Activated naive CD4-positive, alpha-beta T cell treated with anti-CD3 and anti-CD28 coated beads, Interleukin-2, amount 10 ng/mL, durations not matched to agents 7 days and 5 days (primary cell): Measurements from ENCODE around the gene CR1L.
"Not testable (repeated sequence)": the region's sequence is repeated elsewhere in the genome, so short reads cannot be mapped to it uniquely, and the experiment has no call there.

ENCODE experiments used
- CTCF ChIA-PET: fragments of 350-600 bp; sonication (Branson Sonifier 250); formaldehyde crosslinking; loops from one replicate; lab custom pipeline; 2021; ENCODE audit warnings: antibody characterized with exemption; lab: Charles Lee
- DNase-seq: peaks from one replicate; pipeline ENCODE4 v3.0.0-alpha.2; 2020
- H3K27ac Mint-ChIP-seq: one replicate; pipeline ENCODE4 v1.8.0; 2021; ENCODE audit warnings: mild to moderate bottlenecking, moderate library complexity, mixed read lengths
- H3K27me3 Mint-ChIP-seq: one replicate; pipeline ENCODE4 v1.8.0; 2021; ENCODE audit warnings: mild to moderate bottlenecking, mixed read lengths
- H3K36me3 Mint-ChIP-seq: one replicate; pipeline ENCODE4 v1.8.0; 2021; ENCODE audit warnings: mixed read lengths
- H3K4me1 Mint-ChIP-seq: one replicate; pipeline ENCODE4 v1.8.0; 2021; ENCODE audit warnings: mixed read lengths
- H3K4me3 Mint-ChIP-seq: one replicate; pipeline ENCODE4 v1.8.0; 2021; ENCODE audit warnings: mild to moderate bottlenecking, moderate library complexity, mixed read lengths
- H3K9me3 Mint-ChIP-seq: one replicate; pipeline ENCODE4 v1.8.0; 2021; ENCODE audit warnings: mixed read lengths

The CR1L gene

GRCh38 chr1:207751463-207751789 lies 106.5 kb downstream of the CR1L start:
- not testable (repeated sequence) for H3K27me3 Mint-ChIP-seq, H3K9me3 Mint-ChIP-seq, DNase-seq
- CTCF ChIA-PET = interaction anchor here (1.0 kb wide), 1 partner anchor 46 kb away, joined by 4 read pairs; no protein-coding TSS in a partner anchor
- Mint-ChIP-seq H3K36me3 (peaks cover 28% of the 10 kb centered on the region), H3K4me1 (peaks cover 75% of the 10 kb centered on the region), H3K4me3 (peak overlapping the region; percentile 100), H3K27ac (peak overlapping the region; percentile 97)

DNA sequence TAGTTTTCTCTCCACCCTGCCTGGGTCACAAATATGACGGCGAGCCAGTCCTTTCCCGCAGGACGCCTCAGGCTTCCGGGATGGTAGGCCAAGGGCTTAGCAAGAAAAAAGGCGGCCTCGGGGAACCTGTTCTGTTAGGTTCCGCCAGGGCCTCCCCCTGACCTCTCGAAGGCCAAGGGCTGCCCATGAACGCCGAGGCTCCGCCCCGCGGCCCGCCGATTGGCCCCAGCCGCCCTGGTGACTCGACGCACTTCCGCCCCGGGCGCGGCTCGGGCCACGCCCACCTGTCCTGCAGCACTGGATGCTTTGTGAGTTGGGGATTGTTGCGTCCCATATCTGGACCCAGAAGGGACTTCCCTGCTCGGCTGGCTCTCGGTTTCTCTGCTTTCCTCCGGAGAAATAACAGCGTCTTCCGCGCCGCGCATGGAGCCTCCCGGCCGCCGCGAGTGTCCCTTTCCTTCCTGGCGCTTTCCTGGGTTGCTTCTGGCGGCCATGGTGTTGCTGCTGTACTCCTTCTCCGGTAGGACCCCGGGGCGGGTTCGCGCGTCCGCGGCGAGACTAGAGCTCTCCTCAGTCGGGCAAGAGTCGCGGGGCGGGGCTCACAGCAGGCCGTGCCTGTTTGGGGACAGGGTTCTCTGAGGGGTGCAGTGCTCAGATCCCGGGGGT lies 107.0 kb downstream of the CR1L start, which contains the start of gene CD46:
Gene CD46, plus strand, starts transcription at position 265 of the 666 bp plus-strand sequence. Its CDS starts 159 bp downstream, at position 424.
- DNase-seq = peak; percentile 97
- peak within 1 kb of the TSS; percentile 100 for H3K4me3 Mint-ChIP-seq
- H3K4me1 Mint-ChIP-seq = peaks cover 80% of the 10 kb centered on the region
- no peaks in the 10 kb centered on the region for H3K9me3 Mint-ChIP-seq
- H3K27me3 Mint-ChIP-seq = no peaks in the 10 kb centered on the region
- CTCF ChIA-PET = interaction anchor here (1.0 kb wide), 1 partner anchor 46 kb away, joined by 4 read pairs; no protein-coding TSS in a partner anchor
- H3K36me3 Mint-ChIP-seq = peaks cover 33% of the 10 kb centered on the region
- peak within 1 kb of the TSS; percentile 97 for H3K27ac Mint-ChIP-seq

DNA sequence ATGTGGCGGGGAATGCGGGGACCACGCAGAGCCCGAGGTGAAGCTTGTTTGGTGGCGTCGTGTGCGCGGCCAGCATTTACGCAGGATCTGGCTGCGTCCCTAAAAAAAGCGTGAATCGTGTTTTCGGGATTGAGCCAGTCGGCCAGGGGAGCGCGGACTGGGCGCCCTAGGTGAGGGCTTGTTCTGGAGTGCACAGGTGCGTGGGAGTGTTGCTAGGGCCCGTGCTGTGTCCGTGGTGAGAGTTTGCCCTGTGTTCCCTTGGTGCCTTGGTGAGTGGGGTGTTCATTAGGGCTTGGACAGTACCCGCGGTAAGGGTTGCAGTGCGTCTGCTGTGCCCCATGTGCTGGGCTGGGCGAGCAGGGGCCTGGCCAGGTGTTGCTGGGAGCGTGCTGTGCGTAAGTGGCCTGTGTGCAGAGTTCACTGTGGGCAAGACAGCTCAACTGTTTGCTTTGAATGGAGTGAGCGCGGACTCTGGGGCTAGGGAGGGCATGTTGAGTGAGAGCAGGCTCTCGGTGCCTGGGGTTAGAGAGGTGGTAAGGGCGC lies 107.6 kb downstream of the CR1L start:
- peaks cover 38% of the 10 kb centered on the region for H3K36me3 Mint-ChIP-seq
- peaks cover 81% of the 10 kb centered on the region for H3K4me1 Mint-ChIP-seq
- peak overlapping the region; percentile 100 for H3K4me3 Mint-ChIP-seq
- peak; percentile 41 for DNase-seq
- CTCF ChIA-PET = interaction anchor here (1.2 kb wide), 1 partner anchor 45 kb away, joined by 4 read pairs; no protein-coding TSS in a partner anchor
- H3K27me3 Mint-ChIP-seq = no peaks in the 10 kb centered on the region
- H3K9me3 Mint-ChIP-seq = no peaks in the 10 kb centered on the region
- peak overlapping the region; percentile 97 for H3K27ac Mint-ChIP-seq

GRCh38 chr1:207753611-207754010 lies 108.7 kb downstream of the CR1L start:
- Mint-ChIP-seq H3K4me1 (peaks cover 81% of the 10 kb centered on the region), H3K36me3 (peaks cover 48% of the 10 kb centered on the region), H3K9me3 (no peaks in the 10 kb centered on the region), H3K27me3 (no peaks in the 10 kb centered on the region), H3K4me3 (peak overlapping the region; percentile 100), H3K27ac (no peak overlapping the region)
- CTCF ChIA-PET = interaction anchor here (1.2 kb wide), 1 partner anchor 44 kb away, joined by 4 read pairs; no protein-coding TSS in a partner anchor
- no peak for DNase-seq

- Mint-ChIP-seq H3K27ac (no peak overlapping the region), H3K4me3 (peak overlapping the region; percentile 100)
- CTCF ChIA-PET = no interaction called here
Observed at GRCh38 chr1:207754011-207754410, 109.1 kb downstream of the CR1L start.

DNA sequence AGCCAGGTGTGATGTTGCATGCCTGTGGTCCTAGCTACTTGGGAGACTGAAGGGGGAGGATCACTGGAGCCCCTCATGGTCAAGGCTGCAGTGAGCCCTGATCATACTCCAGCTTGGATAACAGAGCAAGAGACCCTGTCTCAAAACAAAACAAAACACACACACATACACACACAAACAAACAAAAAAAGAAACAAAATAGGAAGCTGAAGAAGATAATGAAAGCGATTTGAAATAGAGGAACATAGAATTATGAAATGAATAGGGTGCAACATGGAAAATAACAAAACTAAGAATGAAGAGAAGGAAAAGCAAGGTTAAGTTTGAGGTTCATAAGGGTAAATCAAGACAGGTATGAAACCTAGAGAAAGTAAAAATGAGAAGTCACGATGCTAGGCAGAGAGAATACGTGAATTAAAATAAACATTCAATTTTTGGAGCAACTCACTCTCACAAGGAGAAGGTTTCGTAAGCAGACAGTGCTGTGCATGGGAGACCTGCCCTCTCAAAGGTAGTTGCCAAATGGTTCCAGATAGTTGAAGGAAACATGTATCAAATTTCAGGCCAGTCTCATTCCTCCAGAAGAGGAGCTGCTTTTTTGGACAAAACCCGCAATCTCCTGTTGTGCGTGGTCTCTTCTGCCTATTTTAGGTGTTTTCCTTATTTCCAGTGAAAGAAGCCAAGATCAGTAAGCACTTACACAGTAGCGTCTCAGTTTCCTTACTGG lies 110.2 kb downstream of the CR1L start:
- Mint-ChIP-seq H3K27me3 (no peaks in the 10 kb centered on the region), H3K9me3 (no peaks in the 10 kb centered on the region), H3K36me3 (peaks cover 55% of the 10 kb centered on the region), H3K27ac (peak overlapping the region; percentile 71), H3K4me3 (no peak overlapping the region), H3K4me1 (peaks cover 67% of the 10 kb centered on the region)
- no peak for DNase-seq
- CTCF ChIA-PET = interaction anchor here (1.0 kb wide), 1 partner anchor 42 kb away, joined by 6 read pairs; no protein-coding TSS in a partner anchor

More at GRCh38 chr1:207754011-207754410, 109.1 kb downstream of the CR1L start:
- no peaks in the 10 kb centered on the region for H3K27me3 Mint-ChIP-seq
- peaks cover 51% of the 10 kb centered on the region for H3K36me3 Mint-ChIP-seq
- DNase-seq = no peak
- peaks cover 77% of the 10 kb centered on the region for H3K4me1 Mint-ChIP-seq
- H3K9me3 Mint-ChIP-seq = no peaks in the 10 kb centered on the region

DNA sequence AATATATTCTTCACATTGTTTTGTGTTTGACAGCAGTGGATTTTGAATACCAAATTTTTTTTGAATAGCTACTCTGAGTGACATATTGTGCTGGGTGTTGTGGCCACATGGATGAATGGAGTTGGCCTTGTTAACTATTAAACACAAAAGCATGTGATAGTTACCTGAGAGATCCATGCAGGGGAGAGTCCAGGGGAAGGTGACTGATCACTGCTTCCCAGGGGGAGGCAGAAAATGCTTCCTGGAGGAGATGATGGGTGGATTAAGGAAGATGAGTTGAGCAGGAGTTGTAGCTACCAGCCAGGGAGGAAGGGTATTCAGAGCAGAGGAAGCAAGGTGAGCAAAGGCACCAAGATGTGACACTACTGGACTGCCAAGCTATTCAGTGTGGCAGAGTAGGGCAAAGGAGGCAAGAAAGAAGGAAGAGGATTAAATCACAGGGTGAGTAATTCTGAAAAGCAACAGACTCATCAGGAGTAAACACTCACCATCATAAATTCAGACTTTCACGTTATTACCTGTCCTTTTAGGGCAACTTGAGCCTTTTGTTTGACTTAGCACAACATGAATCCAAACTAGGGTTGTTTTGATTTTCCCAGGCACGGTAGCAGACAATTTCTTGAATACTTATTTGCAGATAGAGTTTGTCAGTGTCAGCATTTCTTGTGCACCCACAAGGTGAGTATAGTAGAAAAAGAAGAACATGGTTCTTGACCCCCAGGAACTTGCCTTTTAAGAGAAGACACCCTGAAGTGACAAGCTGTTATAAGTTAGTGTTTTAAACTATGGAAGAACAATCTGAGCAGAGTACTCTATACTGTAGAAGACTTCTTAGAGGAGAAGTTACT lies 111.1 kb downstream of the CR1L start:
- no peak for DNase-seq
- Mint-ChIP-seq H3K9me3 (no peaks in the 10 kb centered on the region), H3K36me3 (peaks cover 61% of the 10 kb centered on the region), H3K27ac (no peak overlapping the region), H3K27me3 (no peaks in the 10 kb centered on the region), H3K4me1 (peaks cover 58% of the 10 kb centered on the region), H3K4me3 (no peak overlapping the region)
- CTCF ChIA-PET = interaction anchor here (1.0 kb wide), 1 partner anchor 41 kb away, joined by 6 read pairs; no protein-coding TSS in a partner anchor

DNA sequence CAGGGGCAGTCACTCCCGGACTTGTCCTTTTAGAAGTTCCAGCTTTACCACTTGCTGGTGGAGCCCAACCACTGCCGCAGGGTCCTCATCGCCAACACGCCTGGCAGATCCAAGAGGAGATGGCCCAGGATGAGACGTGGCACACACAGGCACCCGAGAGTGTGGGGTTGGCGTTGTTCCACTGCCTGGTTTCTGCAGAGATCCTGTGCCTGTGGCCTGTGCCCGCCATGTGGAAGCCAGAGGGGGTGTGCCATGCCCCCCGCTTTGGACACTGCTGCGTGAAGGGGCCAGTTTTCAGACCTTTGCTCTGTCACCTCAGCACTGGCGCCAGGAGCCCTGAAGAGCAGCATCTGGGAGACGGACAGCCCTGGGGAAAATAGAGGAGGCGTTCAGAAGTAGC lies 117.7 kb downstream of the CR1L start:
- no peak overlapping the region for H3K27ac Mint-ChIP-seq
- CTCF ChIA-PET = interaction anchor here (1.3 kb wide), 1 partner anchor 35 kb away, joined by 4 read pairs; no protein-coding TSS in a partner anchor
- H3K4me1 Mint-ChIP-seq = peaks cover 7% of the 10 kb centered on the region
- peaks cover 75% of the 10 kb centered on the region for H3K36me3 Mint-ChIP-seq
- H3K9me3 Mint-ChIP-seq = peaks cover 5% of the 10 kb centered on the region
- DNase-seq = no peak
- H3K27me3 Mint-ChIP-seq = no peaks in the 10 kb centered on the region
- no peak overlapping the region for H3K4me3 Mint-ChIP-seq

DNA sequence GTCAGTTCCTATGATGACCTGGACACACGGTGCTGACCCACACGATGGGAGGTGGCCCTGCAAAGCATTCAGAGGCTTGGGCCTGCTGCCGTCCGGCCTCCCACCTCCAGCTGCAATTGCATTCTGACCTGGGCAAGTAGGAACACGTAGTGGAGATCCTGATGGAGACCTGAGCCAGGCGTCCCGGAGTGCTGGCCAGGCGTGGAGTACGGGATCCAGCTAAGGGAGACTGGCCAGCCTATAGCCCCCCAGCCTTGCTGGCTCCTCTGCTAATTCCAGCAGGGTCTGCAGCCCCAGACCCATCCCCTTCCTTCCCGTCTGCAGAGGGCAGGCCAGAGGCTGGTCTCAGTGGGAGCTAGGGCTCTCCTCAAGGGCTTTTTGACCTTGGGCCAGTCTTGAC lies 118.2 kb downstream of the CR1L start:
- peaks cover 4% of the 10 kb centered on the region for H3K4me1 Mint-ChIP-seq
- H3K27me3 Mint-ChIP-seq = no peaks in the 10 kb centered on the region
- peaks cover 5% of the 10 kb centered on the region for H3K9me3 Mint-ChIP-seq
- H3K27ac Mint-ChIP-seq = no peak overlapping the region
- H3K4me3 Mint-ChIP-seq = no peak overlapping the region
- DNase-seq = no peak
- CTCF ChIA-PET = interaction anchor here (1.3 kb wide), 1 partner anchor 34 kb away, joined by 4 read pairs; no protein-coding TSS in a partner anchor
- H3K36me3 Mint-ChIP-seq = peaks cover 73% of the 10 kb centered on the region

DNA sequence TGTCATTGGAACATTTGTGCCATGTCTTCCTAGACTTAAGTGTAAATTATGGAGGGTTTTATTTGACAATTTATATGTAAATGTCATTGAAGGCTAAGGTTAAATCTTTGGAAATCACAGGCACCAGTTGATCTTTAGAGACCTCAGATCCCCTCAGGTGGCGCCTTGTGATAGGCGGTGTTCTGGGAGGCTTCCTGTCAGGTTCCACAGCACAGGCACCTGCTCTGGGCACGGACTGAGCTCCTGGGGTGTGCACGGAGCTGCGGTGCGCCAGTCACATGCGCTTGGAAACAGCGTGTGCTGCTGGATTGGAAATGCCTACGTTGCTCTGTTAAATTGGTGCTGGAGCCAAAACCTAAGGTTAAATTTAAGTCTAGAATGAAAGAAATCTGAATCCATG lies 119.0 kb downstream of the CR1L start:
- H3K9me3 Mint-ChIP-seq = peaks cover 5% of the 10 kb centered on the region
- CTCF ChIA-PET = interaction anchor here (1.3 kb wide), 1 partner anchor 33 kb away, joined by 4 read pairs; no protein-coding TSS in a partner anchor

DNA sequence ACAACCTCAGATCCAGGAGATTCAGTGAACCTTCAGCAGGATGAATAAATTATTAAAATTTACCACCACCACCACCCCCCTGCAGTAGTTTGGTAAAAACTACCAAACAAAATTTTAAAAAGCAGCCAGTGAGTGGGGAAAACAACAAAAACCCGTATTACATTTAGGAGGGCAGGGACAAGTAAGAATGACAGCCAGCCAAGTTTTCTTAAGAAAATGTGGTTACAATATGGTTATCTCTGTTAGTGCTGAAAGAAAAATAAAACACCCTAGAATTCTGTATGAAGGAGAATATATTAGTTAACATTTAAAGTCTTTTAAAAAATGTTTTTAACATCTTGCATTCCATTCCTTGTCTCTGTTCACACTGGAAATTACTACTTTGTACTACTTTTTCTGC lies 121.6 kb downstream of the CR1L start:
- CTCF ChIA-PET = no interaction called here
- Mint-ChIP-seq H3K4me1 (peaks cover 3% of the 10 kb centered on the region), H3K36me3 (peaks cover 85% of the 10 kb centered on the region), H3K27me3 (no peaks in the 10 kb centered on the region), H3K4me3 (no peak overlapping the region), H3K27ac (no peak overlapping the region), H3K9me3 (peaks cover 16% of the 10 kb centered on the region)
- no peak for DNase-seq

More for the DNA sequence above, 119.0 kb downstream of the CR1L start:
- Mint-ChIP-seq H3K27ac (no peak overlapping the region), H3K4me3 (no peak overlapping the region), H3K27me3 (no peaks in the 10 kb centered on the region), H3K36me3 (peaks cover 75% of the 10 kb centered on the region), H3K4me1 (peaks cover 3% of the 10 kb centered on the region)
- no peak for DNase-seq

DNA sequence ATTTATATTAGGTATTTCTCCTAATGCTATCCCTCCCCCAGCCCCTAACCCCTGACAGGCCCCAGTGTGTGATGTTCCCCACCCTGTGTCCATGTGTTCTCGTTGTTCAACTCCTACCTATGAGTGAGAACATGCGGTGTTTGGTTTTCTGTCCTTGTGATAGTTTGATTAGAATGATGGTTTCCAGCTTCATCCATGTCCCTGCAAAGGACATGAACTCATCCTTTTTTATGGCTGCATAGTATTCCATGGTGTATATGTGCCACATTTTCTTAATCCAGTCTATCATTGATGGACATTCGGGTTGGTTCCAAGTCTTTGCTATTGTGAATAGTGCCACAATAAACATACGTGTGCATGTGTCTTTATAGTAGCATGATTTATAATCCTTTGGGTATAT lies 125.6 kb downstream of the CR1L start:
- H3K36me3 Mint-ChIP-seq = peaks cover 90% of the 10 kb centered on the region
- not testable (repeated sequence) for DNase-seq

More for the DNA sequence above, 125.6 kb downstream of the CR1L start:
- H3K27ac Mint-ChIP-seq, H3K27me3 Mint-ChIP-seq, CTCF ChIA-PET, H3K4me3 Mint-ChIP-seq, H3K4me1 Mint-ChIP-seq: not testable (repeated sequence)
- H3K9me3 Mint-ChIP-seq = peaks cover 17% of the 10 kb centered on the region
